Fibroblast of lung (primary cell): ENCODE data around the gene LAMA1.

Source experiments
- CTCF ChIP-seq, 2 donors: IDR thresholded peaks in 1 of 2; conservative IDR thresholded peaks in 1 of 2; 1 replicate in 1 of 2; 2 replicates in 1 of 2; pipeline ENCODE4 v1.5.1; 2011 to 2012; ENCODE audit warnings: low read length in 2 of 2, control low read depth in 1 of 2, inconsistent platforms in 1 of 2, low read depth in 1 of 2, mild to moderate bottlenecking in 1 of 2
- EZH2 ChIP-seq: IDR thresholded peaks from 2 replicates; pipeline ENCODE4 v1.5.1; 2012; ENCODE audit warnings: low read length, control low read depth, mild to moderate bottlenecking; ENCODE audit errors: missing control alignments

DNA sequence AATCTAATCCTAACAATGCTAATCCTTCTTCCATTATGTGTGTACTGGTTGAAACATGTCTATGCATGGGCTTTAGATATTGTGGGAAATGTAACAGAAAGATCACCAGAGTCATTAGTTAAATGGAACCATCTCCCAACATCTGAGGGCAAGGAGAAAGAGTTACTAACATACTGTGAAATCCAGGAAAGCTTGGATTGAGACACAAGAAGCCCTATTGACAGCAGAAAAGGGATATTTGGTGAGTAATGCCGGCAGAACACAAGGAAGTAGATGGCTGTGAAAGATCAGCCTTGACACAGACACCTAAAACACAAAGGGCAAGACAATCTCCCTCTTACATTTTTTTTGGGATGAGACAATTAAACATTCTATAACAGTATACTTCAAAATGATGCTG lies 28.5 kb upstream of the LAMA1 start:
- TF ChIP-seq CTCF (conservative IDR thresholded peaks at IDR 0.05 in 1 of 2, IDR thresholded peaks at IDR 0.05 in 1 of 2; ENCODE audit: low read depth in 1 of 2, low read length in 2 of 2), result no peak
- TF ChIP-seq EZH2, result no peak
